HL-60/S4 treated with retinoic acid at 250 ng/mL for 4 days and 3 days (cell line): ENCODE measurements around the gene MCM10.
"Not testable (repeated sequence)": the region's sequence is repeated elsewhere in the genome, so short reads cannot be mapped to it uniquely, and the experiment has no call there.

ENCODE experiments used
- in situ Hi-C: fragments of 300-500 bp; cut with MboI; formaldehyde crosslinking; loops from 2 replicates; pipeline ENCODE4 v1.7.0; 2022; ENCODE audit warnings: low sequenced_read_pairs

The MCM10 gene

GRCh38 chr10:13160934-13161856 is at the start of gene MCM10:
Gene MCM10, plus strand, starts transcription at chr10:13161558. Its CDS starts 2,645 bp downstream, at chr10:13164203.
- in situ Hi-C loops: no loop called here

- in situ Hi-C loops: no loop called here
These were observed 47.8 kb upstream of the MCM10 start for GRCh38 chr10:13113544-13113943.

- in situ Hi-C loops: no loop called here
These were observed 45.2 kb upstream of the MCM10 start for GRCh38 chr10:13115832-13116803.

GRCh38 chr10:13117841-13118783 is 43.2 kb upstream of the MCM10 start:
- in situ Hi-C loops: no loop called here

GRCh38 chr10:13118784-13119410 is 42.5 kb upstream of the MCM10 start:
- in situ Hi-C loops: no loop called here

GRCh38 chr10:13120786-13121499 is 40.4 kb upstream of the MCM10 start:
- in situ Hi-C loops: no loop called here

- in situ Hi-C loops: no loop called here
These were observed 39.9 kb upstream of the MCM10 start for GRCh38 chr10:13121500-13121854.

GRCh38 chr10:13136651-13137050 is 24.7 kb upstream of the MCM10 start:
- in situ Hi-C loops: no loop called here

GRCh38 chr10:13139150-13139549 is 22.2 kb upstream of the MCM10 start:
- in situ Hi-C loops: no loop called here

- in situ Hi-C loops: no loop called here
These were observed 21.7 kb upstream of the MCM10 start for GRCh38 chr10:13139676-13140075.

GRCh38 chr10:13140627-13141190 is 20.6 kb upstream of the MCM10 start:
- in situ Hi-C loops: no loop called here

- in situ Hi-C loops: no loop called here
These were observed 17.6 kb upstream of the MCM10 start for GRCh38 chr10:13143766-13144165.

- in situ Hi-C loops: no loop called here
These were observed 16.5 kb upstream of the MCM10 start for GRCh38 chr10:13144814-13145213.

- in situ Hi-C loops: no loop called here
These were observed 15.0 kb upstream of the MCM10 start for GRCh38 chr10:13146379-13146778.

- in situ Hi-C loops: no loop called here
These were observed 14.2 kb upstream of the MCM10 start for GRCh38 chr10:13147161-13147560.

- in situ Hi-C loops: no loop called here
These were observed 9.1 kb upstream of the MCM10 start for GRCh38 chr10:13152296-13152695.

GRCh38 chr10:13155860-13156259 is 5.5 kb upstream of the MCM10 start:
- in situ Hi-C loops: not testable (repeated sequence)

GRCh38 chr10:13158401-13158800 is 3.0 kb upstream of the MCM10 start:
- in situ Hi-C loops: no loop called here

- in situ Hi-C loops: no loop called here
These were observed 506 bp downstream of the MCM10 start for GRCh38 chr10:13161857-13162271.
